Stimulated activated CD4-positive, alpha-beta T cell treated with anti-CD3 and anti-CD28 coated beads, Interleukin-15, amount 100 ng/mL, for 48 hours (primary cell): ENCODE data around the gene SLC5A1.
"Not testable (repeated sequence)": the region's sequence is repeated elsewhere in the genome, so short reads cannot be mapped to it uniquely, and the experiment has no call there.

Experiments used
- DNase-seq, 2 donors: peaks; one replicate each; pipeline ENCODE4 v3.0.0-alpha.2; 2020; ENCODE audit warnings: low read depth in 2 of 2

The SLC5A1 gene

DNA sequence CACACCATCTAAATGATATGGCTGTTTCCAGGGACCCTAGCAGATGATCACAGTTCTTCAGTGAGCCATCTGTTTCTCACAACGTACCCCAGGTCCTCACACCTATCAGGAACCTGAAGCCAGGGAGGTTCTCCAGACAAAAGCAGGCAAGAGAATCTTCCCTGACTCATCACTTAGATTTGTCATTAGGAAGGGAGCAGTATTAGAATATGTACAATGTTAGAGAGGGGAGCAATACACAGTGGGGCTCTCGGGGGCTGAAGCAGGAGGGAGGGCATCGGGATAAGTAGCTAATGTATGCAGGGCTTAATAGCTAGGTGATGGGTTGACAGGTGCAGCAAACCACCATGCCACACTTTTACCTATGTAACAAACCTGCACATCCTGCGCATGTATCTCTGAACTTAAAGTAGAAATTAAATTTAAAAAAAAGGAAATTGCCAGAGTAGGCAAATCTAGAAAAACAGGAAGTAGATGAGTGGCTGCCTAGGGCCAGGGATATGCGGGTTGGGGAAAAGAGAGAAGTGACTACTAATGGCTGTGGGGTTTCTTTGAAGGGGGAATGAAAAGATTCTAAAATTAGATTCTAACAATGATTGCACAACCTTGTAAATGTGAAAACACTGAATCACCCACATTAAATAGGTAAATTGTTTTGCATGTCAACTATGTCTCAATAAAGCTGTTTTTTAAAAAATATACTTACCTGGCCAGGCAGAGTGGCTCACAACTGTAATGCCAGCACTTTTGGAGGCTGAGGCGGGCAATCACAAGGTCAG, 101.6 kb downstream of the SLC5A1 start:
- DNase-seq, result no peak

GRCh38 chr22:32147128-32147527, 104.1 kb downstream of the SLC5A1 start:
- DNase-seq, result not testable (repeated sequence)

DNA sequence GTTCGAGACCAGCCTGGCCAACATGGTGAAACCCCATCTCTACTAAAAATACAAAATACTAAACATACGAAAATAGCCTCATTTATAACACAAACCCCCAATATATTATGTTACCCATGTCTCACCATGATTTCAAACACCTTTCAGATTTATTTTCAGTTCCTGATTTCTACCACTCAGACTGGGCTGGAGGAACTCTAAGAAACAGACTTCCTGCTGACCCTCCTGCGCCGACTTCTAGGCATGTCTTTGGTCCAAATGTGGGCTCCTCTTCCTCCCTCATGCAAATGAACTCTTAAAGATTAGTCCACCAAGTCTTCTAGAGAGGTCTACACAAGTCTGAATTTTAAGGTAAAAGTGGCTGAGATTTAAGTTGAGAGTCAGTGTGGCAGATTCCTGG, 105.3 kb downstream of the SLC5A1 start:
- DNase-seq, result not testable (repeated sequence)

DNA sequence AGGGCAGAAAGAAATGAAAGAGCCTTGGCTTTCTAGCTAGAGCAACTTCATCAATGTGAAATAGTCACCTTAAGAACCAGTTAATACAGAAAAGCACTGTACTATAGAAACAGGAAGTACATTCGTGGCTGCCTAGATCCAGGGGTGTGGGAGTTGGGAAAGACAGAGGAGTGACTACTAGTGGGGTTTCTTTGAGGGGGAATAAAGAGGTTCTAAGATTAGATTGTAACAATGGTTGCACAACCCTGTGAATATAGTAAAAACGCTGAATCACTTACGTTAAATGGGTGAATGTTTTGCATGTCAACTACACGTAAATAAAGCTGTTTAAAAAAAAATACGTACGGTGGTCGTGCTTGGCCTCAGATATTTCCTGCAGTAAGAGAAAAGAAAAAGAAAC, 107.6 kb downstream of the SLC5A1 start:
- not testable (repeated sequence) for DNase-seq

- DNase-seq, result not testable (repeated sequence)
These were observed 108.6 kb downstream of the SLC5A1 start for GRCh38 chr22:32151641-32152040.

DNA sequence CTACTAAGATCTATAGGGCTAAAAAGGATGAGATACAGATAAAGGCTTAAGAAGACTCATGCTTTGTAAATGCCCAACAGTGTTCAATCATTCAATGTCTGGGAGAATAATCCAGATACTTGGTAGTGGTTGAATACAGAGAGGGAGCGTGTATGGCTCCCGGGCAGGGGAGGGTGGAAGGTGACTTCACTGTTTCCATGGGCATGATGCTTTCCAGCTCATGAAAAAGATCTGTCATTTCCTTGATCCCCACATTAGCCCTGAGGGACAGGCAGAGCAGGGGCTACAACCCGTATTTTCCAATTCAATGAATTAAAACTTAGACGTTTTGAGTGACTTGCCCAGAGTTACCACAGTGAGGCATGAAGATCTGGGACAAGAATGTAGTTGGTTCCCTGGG, 111.7 kb downstream of the SLC5A1 start:
- DNase-seq, result not testable (repeated sequence)

DNA sequence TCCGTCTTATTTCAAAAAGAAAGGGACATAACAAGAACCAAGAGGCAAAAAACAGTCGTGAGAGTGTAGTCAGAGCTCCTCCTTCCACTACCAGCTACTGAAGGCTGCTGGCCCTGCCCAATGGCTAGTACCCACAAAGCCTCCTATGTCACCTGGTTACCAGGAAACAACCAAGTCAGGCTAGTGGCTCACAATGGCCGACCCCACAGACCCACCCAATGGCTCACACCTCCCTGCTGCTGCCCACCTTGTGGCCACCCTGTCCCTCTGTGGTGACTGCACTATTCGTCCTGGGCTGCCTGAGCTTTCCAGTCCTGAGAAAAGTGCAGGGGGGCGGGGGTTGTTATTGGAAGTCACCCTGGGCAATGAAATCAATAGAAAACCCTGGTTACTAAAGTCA, 114.6 kb downstream of the SLC5A1 start:
- DNase-seq, result not testable (repeated sequence)

- no peak for DNase-seq
These were observed 115.9 kb downstream of the SLC5A1 start, which contains the start of gene C22orf42 for GRCh38 chr22:32158712-32159533. TSS of gene C22orf42 (minus strand) at chr22:32159303. CDS start at chr22:32159215, 88 bp downstream.

DNA sequence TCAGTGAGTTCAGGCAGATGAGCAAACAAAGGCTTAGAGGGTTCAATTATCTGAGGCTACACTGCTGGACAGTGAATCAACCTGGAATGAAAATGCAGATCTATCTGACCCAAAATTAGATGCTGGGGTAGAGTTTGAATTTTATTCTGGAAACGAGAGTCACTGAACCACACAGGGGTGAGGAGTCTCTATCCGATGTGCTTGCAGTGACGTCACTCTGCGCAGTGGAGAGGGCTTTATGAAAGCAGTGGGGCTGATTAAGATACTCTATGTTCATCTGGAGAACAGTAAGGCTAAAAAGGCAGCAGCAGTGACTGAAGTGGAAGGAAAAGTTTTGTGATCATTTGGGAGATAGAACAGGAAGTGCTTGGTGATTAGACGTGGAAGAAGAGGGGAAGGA, 117.3 kb downstream of the SLC5A1 start:
- DNase-seq, result not testable (repeated sequence)
